T-helper 1 cell (primary cell): Measurements from ENCODE around the gene SCIN.
"Not testable (repeated sequence)": the region's sequence is repeated elsewhere in the genome, so short reads cannot be mapped to it uniquely, and the experiment has no call there.

Experiments
- DNase-seq, 5 donors: peaks; one replicate each; pipeline ENCODE4 v3.0.0-alpha.2; 2012 to 2020

The SCIN gene

DNA sequence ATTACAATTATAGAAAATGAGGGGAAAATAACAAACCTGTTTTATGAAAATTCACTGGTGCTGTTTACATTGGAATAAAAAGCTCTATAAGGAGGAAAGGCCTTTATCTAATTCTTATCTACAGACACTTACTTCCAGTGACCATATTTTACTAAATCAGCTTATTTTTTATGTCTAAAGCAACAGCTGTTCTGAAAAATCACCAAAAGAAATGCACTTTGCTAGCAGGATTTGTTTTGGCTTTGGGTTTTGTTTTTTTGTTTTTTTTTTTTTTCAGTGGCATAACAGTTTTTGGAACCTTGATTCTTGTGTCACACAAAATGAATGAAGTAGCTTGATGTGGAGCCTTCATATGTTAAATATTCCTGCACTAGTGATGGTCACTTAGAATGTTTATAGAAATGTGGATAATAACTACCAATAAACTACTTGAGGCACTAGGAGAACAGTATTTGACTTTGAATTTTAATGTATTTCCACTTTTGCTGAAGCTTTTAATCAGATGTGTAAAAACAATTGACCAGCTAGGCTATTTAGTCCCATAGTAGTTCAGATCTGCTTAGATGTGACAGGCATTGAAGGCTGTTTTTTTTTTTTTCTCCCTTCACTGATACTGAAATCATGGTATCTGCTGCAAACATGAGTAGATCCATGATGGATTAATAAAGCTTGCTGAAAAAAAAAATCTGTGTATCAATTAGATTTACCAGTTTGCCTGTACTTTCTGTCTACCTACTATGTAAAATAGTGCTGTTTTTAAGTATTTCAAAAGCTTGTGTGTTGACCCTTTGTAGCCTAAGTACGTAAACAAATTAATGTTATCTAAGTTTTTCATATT, 119.7 kb downstream of the SCIN start:
- DNase-seq: no peak

DNA sequence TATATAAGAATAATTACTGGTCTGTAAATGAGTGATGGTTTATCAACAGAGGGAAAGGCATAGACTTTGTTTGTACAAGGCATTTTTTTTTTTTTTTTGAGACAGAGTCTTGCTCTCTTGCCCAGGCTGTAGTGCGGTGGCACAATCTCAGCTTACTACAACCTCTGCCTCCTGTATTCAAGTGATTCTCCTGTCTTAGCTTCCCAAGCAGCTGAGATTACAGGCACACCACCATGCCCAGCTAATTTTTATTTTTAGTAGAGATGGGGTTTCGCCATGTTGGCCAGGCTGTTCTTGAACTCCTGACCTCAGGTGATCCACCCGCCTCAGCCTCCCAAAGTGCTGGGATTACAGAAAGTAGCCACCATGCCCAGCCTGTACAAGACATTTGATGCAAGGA, 120.9 kb downstream of the SCIN start:
- not testable (repeated sequence) for DNase-seq

DNA sequence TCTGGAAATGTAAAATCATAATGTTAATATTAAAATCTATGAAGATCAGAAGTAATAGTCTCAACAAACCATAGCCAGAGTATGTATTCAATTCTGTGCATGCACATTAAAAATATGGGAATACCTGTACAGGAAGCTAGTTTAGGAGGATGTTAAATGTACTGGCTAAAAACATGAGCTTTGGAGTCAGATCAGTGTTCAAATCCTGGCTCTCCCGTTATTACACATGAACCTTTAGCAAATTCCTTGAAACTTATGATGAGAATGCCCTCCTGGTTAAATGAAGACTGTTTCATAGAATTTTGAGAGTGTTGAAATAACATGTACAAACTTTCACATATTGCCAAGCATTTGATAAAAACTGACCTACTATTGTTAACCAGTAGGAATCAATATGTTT, 121.5 kb downstream of the SCIN start:
- DNase-seq: no peak

DNA sequence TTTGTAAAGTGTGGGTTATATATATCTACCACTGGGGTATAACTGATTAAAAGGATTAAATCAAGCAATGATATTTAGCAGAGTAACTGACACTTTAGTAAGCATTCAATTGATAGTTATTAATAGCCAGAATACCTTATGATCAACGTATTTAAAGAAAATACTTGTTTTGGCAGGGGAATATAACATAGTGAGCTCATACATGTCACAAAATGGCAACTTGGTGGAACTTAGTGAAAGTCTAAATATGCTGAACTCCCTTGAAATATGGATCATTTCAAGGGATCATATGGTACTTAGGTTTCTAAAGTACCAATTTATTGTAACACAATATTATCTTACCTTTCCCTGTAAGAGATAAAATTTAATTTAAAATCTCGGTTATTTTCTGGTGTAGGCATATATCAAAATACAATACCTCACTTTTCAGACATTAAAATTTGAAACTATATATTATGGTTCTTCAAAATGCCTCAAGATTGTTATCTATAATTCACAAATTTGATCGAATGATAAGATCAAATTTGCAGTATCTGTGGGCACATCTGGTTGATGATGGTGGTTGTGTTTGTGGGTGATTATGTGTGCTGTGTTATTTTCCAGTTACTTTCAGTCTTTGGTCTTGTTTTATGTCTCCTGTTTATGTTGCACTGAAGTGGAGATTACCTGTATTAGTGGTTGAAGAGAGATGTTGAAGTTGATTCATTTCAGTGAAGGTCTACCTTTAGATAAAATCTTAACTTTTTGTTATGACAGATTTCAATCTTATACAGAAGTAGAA, 122.1 kb downstream of the SCIN start:
- DNase-seq: no peak

DNA sequence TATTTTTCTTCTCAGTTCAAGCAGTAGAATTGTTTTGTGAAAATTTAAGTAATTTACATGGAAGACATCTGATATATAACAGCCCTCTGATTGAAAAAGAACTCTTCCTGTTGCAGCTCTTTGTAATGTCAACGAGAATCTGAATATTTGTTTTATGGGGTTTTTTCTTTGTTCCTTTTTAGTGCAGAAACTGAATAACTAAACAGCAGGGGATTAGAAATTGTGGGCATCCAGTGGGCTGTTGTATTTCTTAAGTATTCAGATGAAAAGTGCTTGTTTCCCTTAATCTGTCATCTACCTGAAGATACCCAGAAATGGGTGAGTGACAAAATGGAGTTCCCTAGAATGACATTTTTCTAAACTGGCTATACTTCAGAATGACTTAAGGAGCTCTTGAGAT, 124.3 kb downstream of the SCIN start:
- DNase-seq: no peak

DNA sequence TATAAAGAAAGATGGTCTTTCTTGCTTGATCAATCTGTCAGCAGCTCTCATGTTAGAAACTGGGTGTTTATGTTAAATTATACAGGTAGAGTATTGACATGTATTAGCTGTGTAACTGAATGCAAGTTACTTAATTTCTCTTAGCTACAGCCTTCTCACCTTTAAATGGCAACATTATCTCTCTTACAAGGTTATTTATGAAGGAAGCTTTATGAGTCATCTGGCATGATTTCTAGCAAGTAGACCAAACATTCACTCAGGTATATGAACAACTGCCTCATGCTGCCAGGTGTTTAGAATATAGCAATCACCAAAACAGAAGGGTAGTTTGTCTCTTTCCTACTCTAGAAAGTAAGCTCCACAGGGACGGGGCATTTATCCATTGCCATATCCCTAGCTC, 125.4 kb downstream of the SCIN start:
- no peak for DNase-seq

DNA sequence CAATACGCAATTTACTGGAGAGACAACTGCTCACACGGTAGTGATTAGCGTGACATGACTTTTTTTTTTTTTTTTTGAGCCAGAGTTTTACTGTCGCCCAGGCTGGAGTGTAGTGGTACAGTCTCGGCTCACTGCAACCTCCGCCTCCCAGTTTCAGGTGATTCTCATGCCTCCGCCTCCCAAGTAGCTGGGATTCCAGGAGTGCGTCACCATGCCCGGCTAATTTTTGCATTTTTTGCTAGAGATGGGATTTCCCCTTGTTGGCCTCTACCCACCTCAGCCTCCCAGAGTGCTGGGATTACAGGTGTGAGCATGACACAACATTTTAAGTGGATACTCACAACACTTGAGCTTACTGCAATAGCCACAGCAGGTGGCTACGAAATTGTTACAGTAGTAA, 128.8 kb downstream of the SCIN start:
- DNase-seq: no peak

DNA sequence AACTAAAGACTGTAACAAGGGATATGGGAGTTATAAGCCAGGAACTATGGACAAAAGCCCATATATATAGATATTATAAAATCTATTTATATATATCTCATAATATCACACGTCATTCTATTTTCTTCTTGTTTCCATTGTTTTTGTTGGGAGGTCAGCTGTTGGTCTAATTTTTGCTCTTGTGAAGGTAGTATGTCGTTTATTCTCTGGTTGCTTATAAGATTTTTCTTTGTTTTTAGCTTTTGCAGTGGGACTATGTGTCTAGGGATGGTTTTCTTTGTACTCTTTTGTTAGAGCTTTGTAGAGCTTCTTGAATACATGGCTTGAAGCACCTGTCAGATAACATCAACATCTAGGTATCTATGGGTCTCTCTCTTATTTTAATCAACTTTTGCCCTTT, 130.9 kb downstream of the SCIN start:
- DNase-seq: no peak

DNA sequence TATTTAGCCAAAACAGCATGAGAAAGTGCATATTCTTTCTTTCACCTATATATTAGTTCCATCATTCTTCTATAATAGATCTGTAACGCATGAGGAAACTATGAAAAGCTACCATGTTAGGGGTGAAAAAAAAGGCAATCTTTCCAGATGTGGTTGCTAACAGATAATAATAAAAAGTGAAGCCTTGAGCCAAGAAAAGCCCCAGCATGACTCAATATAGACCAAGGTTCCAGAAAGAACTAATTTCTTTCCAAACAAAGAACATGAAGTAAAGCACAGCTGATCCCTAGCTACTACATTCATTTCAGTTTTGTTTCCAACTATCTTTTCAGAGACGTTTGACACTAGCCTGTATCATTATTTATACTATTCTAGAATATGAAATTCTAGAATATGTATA, 133.4 kb downstream of the SCIN start:
- DNase-seq: no peak

DNA sequence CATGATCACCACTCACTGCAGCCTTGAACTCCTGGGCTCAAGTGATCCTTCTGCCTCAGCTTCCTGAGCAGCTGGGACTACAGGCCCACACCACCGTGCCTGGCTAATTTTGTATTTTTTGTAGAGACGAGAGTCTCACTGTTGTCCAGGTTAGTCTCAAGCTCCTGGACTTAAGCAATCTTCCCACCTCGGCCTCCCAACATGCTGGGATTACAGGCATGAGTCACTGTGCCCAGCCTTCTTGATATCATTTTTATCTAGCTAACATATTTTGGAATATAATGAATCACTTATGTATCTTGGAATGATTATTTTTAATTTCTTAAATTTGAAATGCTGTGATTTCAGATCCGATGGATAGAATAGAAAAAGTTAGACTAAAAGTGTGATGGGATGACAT, 135.4 kb downstream of the SCIN start:
- no peak for DNase-seq

DNA sequence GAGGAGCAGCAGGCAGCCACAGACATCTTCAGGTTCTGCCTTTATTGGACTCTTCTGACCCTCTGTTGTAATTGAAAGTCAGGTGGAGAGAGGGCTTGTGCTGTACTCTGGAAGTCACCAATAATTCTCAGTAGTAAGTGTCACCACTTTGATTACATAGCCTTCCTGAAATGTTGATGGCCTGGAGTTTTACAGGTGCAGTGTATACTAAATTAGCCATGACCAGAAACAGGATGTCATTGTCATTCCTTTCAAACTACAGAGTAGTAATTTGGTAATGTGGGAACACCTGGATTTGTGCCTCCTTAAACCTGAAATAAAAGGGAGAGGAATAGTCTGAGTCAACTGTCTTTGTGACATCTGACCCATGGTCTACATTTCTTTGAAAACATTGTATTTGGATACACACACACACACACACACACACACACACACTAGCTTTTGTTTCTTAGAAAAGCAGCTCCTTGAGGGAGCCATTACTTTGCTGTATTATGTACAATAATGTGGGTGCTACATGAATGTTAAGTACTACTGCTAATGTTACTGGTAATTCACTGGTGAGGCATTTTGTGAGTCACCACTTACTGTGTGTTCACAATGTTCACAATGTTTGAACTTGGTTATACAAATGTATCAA, 136.5 kb downstream of the SCIN start:
- no peak for DNase-seq

DNA sequence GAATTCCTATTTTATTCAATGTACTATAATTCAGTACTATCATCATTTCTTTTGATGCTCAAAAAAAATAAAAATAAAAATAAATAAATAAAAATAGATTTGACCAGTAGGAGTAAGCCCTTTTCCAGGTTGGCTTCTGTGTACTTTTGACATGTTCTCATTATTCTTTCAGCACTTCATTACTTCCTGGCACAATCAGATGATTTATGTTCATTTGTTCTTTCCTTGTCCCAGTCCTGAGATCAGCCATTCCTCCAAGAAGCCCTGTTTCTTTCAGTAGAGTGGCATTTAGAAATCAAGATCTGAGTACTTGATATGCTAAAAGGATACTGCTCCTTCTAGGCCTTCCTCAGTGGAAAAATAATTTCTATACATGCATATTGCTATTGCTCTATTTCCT, 137.8 kb downstream of the SCIN start:
- no peak for DNase-seq
